ENCODE results near the gene PRAMEF12. TPM values are rescaled to one million over a fixed set of nuclear protein-coding genes. Genes with fewer than 3 reads are reported as not detected.
"Not testable (repeated sequence)": the region's sequence is repeated elsewhere in the genome, so short reads cannot be mapped to it uniquely, and the experiment has no call there.

PRAMEF12 gene
- not detected in 2 replicates for total RNA-seq

GRCh38 chr1:12773438-12773837 lies at the start of gene PRAMEF12:
TSS of gene PRAMEF12 (plus strand) at chr1:12773738. CDS start at chr1:12774868, 1,130 bp downstream.
- DNase-seq (ENCODE audit: low read depth, low spot score), result no peak

DNA sequence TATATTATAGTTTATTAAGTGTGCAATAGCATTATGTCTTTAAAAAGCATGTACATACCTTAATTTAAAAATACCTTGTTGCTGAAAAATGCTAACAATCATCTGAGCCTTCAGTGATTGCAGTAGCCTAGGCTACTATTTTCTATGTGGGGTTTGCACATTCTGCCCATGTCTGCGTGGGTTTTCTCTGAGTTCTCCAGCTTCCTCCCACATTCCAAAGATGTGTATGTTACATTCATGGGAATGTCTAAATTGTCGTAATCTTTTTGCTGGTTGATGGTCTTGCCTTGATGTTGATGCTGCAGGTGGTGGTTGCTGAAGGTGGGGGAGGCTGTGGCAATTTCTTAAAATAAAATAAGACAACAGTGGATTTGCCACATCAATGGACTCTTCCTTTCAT lies 45.1 kb upstream of the PRAMEF12 start:
- no peak for DNase-seq (ENCODE audit: low read depth, low spot score)

DNA sequence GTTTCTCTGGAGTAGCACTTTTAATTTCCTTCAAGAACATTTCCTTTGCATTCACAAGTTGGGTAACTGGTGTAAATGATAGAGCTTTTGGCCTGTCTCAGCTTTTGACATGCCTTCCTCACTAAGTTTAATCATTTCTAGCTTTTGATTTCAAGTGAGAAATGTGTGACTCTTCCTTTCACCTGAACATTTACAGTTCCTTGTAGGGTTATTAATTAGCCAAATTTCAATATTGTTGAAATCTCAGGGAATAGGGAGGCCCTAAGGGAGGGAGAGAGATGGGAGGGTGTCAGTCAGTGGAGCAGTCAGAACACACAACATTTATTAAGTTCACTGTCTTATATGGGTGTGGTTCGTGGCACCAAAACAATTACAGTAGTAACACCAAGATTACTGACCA lies 43.4 kb upstream of the PRAMEF12 start:
- no peak for DNase-seq (ENCODE audit: low read depth, low spot score)

DNA sequence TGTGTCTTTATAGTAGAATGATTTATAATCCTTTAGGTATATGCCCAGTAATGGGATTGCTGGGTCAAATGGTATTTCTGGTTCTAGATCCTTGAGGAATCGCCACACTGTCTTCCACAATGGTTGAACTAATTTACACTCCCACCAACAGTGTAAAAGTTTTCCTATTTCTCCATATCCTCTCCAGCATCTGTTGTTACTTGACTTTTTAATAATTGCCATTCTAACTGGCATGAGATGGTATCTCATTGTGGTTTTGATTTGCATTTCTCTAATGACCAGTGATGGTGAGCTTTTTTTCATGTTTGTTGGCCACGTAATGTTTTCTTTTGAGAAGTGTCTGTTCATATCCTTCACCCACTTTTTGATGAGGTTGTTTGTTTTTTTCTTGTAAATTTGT lies 42.5 kb upstream of the PRAMEF12 start:
- DNase-seq (ENCODE audit: low read depth, low spot score), result not testable (repeated sequence)

DNA sequence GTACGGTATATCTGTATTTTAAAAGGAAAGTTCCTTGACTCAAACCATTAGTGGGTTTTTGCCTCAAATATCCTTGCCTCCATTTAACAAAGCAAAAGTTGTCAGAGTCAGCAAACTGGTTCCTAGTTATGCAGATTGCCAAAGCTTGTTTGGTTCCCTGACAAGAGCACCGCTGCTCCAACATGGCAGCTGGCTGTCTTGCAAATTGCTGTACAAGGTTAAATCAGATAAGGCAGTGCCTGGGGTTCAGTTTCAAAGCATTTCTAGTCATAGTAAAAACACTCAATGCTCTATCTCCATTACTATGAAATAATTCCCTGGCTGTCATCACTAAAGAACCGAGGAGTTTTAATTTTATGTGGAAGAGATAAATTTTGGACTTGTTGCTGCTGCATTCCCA lies 38.9 kb upstream of the PRAMEF12 start:
- no peak for DNase-seq (ENCODE audit: low read depth, low spot score)

GRCh38 chr1:12738934-12739333 lies 34.6 kb upstream of the PRAMEF12 start:
- no peak for DNase-seq (ENCODE audit: low read depth, low spot score)

GRCh38 chr1:12739613-12740012 lies 33.9 kb upstream of the PRAMEF12 start:
- no peak for DNase-seq (ENCODE audit: low read depth, low spot score)

DNA sequence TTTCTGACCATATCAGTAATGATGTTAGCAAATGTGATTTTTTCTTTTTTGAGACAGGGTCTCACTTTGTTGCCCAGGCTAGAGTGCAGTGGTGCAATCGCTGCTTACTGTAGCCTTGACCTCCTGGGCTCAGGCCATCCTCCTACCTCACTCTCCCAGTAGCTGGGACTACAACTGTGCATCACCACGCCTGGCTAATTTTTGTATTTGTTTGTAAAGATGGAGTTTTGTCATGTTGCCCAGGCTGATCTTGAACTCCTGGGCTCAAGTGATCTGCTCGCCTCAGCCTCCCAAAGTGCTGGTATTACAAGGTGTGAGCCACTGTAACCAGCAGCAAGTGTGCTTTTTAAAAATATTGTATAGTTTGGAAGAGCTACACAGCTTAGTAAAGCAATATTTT lies 31.6 kb upstream of the PRAMEF12 start:
- no peak for DNase-seq (ENCODE audit: low read depth, low spot score)

DNA sequence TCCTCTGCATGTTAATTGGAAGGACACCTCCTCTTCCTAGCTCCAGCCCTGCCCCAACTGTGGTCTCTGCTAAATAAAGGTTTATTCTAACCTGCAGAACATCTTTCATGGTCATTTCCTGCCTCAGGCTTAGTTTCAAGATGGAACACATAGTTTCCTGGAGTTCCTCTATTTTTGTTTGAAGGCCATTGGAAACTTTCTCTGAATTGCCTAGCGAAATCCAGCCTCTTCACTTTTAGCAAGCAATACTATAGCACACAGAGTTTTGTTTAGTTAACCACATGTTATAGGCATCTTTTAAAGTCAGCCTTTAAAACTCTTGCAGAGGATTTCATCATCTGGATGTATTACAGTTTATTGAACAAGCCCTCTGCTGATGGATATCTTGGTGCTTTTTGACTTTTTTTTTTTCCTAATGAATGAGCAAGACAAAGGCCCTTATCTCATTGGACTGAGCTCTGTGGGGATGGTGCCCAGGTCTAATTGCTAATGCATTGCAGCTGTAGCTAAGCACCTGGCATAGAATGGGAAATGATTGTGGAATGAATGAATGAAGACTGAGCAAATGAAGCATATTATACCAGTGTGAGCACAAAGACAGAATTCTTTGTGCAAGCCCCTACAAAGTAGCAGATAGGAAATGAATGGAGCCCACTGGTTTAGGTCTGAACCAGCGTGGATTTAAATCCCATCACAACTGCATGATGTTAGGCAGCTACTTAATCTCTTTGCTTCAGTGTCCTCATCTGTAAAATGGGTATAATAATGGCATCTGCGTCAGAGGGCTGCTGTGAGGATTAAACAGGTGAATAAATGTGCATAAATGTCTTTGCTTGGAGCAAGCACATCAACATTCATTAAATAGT lies 28.2 kb upstream of the PRAMEF12 start:
- DNase-seq (ENCODE audit: low read depth, low spot score), result no peak

- no peak for DNase-seq (ENCODE audit: low read depth, low spot score)
Observed at GRCh38 chr1:12745992-12746323, 27.6 kb upstream of the PRAMEF12 start, which contains the start of gene CFAP107. TSS of gene CFAP107 (plus strand) at chr1:12746200. CDS start at chr1:12746431, 231 bp downstream.

DNA sequence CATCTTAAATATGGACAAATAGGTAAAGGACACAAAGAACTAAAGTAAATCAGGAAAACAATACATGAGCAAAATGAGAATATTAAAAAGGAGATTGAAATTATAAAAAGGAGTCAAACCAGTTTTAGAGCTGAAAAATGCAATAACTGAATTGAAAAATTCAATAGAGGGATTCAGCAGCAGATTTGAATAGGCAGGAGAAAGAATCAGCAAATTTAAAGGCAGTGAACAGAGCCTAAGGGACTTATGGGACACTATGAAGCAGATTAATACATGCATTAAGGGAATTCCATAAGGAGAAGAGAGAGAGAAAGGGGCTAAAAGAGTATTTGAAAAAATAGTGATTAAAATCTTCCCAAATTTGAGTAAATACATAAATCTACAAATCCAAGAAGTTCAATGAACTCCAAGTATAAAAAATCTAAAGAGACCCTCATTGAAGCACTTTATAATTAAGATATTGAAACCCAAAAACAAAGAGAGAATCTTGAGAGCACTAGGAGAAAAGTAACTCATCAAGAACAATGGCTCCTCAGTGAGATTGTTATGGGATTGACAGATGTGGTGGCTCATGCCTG lies 24.7 kb upstream of the PRAMEF12 start:
- no peak for DNase-seq (ENCODE audit: low read depth, low spot score)

DNA sequence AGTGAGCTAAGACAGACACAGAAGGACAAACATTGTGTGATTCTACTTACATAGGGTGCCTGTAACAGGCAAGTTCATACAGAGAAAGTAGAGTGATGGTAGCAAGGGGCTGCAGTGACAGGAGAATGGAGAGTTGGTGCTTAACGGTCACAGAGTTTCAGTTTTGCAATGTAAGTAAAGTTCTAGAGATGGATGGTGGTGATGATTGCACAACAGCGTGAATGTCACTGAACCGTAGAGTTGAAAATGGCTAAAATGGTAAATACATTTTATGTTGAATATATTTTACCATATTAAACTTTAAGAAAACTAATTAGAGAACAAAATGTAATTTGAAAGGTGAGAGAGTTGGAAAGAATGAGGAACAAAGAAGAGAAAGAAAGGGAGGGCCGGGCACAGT lies 18.8 kb upstream of the PRAMEF12 start:
- no peak for DNase-seq (ENCODE audit: low read depth, low spot score)

GRCh38 chr1:12756273-12756672 lies 17.3 kb upstream of the PRAMEF12 start:
- DNase-seq (ENCODE audit: low read depth, low spot score), result no peak

GRCh38 chr1:12756768-12757413 lies 16.6 kb upstream of the PRAMEF12 start:
- DNase-seq (ENCODE audit: low read depth, low spot score), result no peak

GRCh38 chr1:12757836-12758235 lies 15.7 kb upstream of the PRAMEF12 start:
- no peak for DNase-seq (ENCODE audit: low read depth, low spot score)

DNA sequence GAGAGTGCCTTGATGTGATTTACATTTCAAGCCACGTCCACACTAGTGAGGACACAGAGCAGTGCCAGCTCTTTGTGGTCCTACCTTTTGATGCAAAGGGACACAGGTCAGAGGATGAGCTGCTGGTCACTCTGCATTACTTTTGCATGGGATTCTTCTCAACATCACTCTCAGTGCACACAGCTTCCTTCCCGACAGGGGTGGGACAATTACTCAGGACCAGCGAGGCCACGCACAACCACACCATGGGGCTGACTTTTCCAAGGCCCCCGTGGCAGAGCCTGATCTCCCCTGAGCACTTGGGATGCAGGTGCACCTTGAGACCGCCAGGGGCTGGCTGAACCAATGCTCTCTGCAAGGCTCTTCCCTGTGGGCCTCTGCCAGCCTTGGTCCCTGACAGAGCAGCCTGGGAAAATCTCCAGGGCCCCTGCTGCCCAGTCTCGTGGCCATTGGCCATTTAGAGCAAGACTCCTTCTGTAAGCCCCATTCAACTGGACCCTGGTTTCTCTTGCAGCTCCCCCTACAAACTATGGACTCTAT lies 13.2 kb upstream of the PRAMEF12 start:
- no peak for DNase-seq (ENCODE audit: low read depth, low spot score)

DNA sequence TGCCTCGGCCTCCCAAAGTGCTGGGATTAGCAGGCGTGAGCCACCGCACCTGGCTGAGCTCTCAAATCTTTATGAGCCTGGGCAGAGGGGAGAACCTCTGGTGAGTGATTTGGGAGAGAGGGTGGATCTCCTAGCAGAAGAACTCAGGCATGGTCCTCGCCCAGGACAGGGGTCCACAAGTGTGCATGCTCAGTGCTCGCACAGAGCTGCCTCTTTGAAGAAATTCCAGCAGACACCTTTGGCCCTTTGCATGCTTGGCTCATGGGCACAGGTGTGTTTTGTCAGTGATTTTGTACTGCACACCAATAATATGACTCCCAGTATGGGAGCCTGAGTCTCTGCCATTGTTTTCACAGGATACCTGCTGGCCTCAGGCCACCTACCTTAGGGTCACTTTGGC lies 11.8 kb upstream of the PRAMEF12 start:
- no peak for DNase-seq (ENCODE audit: low read depth, low spot score)

DNA sequence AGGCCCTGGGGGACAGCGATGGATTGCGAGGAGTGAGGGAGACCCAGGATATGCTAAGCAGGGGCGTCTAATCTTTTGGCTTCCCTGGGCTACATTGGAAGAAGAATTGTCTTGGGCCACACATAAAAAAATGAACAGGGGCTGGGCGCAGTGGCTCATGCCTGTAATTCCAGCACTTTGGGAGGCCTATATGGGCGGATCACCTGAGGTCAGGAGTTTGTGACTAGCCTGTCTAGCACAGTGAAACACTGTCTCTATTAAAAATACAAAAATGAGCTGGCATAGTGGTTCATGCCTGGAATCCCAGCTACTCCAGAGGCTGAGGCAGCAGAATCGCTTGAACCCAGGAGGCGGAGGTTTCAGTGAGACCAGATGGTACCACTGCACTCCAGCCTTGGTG lies 10.8 kb upstream of the PRAMEF12 start:
- no peak for DNase-seq (ENCODE audit: low read depth, low spot score)

DNA sequence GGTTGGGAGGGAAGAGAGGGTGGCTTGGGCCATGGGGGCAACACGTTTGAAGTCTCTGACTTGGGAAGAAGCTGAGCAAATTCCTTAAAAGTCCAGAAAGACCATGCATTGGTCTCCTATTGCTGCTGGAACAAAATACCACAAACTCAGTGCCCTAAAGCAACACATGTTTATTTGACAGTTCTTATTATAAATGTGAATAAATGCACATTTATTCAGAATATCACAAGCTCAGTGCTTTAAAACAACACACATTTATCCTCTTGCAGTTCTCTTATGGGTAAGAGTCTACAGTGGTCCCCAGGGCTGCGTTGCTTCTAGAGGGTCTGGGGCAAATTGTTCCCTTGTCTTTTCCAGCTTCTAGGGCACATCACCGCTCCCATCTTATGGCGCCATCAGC lies 10.1 kb upstream of the PRAMEF12 start:
- DNase-seq (ENCODE audit: low read depth, low spot score), result no peak

- DNase-seq (ENCODE audit: low read depth, low spot score), result no peak
Observed at GRCh38 chr1:12764016-12764415, 9.5 kb upstream of the PRAMEF12 start.

GRCh38 chr1:12769031-12769430 lies 4.5 kb upstream of the PRAMEF12 start:
- DNase-seq (ENCODE audit: low read depth, low spot score), result no peak

GRCh38 chr1:12769976-12770505 lies 3.5 kb upstream of the PRAMEF12 start:
- DNase-seq (ENCODE audit: low read depth, low spot score), result no peak
